LHCN-M2 (cell line): ENCODE data around the gene HDDC2. TPM values are rescaled to one million over a fixed set of nuclear protein-coding genes. Genes with fewer than 3 reads are reported as not detected.
"Not testable (repeated sequence)": the region's sequence is repeated elsewhere in the genome, so short reads cannot be mapped to it uniquely, and the experiment has no call there.

Experiments
- DNase-seq: peaks from one replicate; pipeline ENCODE4 v3.0.0-alpha.2; 2012; ENCODE audit warnings: low read depth
- total RNA-seq: library from RNA; depleted of rRNA; stranded (reverse); fragments of >200 nt; gene quantifications from 2 replicates; pipeline ENCODE4 v1.2.3, GENCODE V29; 2014

Gene HDDC2
- total RNA-seq, 1 experiment from 2014 or later, result 91.4 TPM

- peak; percentile 28 for DNase-seq
Measured at GRCh38 chr6:125307150-125307838, 5.5 kb upstream of the HDDC2 start.

- no peak for DNase-seq
Measured at GRCh38 chr6:125306756-125307149, 5.0 kb upstream of the HDDC2 start.

- no peak for DNase-seq
Measured at GRCh38 chr6:125304970-125305660, 3.3 kb upstream of the HDDC2 start.

DNA sequence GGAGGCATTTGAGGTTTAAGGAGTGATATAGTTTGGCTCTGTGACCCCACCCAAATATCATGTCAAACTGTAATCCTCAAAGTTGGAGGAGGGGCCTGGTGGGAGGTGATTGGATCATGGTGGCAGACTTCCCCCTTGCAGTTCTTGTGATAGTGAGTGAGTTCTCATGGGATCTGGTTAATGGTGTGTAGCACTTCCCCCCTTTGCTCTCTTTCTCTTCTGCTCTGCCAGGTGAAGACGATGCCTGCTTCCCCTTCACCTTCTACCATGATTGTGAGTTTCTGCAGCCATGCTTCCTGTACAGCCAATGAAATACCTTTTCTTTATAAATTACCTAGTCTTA is 1.7 kb upstream of the HDDC2 start:
- DNase-seq, result no peak

- DNase-seq, result peak; percentile 12
Measured at GRCh38 chr6:125302840-125303511, 1.2 kb upstream of the HDDC2 start.

DNA sequence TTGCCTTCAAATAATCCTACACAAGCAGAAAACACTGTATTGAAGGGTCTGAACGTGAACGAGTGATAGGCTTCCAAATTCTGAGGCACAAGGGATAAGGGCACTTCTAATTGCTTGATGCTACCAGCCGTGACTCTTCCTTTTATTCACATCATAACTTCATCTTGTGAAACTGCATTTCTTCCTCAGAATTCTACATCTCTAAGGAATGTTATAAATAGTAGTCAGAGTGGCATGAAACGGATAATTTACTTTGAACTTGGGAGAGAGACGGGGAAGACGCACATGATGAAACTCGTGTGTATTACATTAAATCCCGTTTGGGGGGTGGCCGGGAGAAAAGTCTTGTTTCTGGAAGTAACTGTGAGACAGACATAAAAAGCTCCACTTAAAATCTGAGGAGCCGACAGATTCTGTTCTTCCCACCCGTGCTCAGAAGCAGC is 754 bp downstream of the HDDC2 start:
- DNase-seq, result peak; percentile 9

GRCh38 chr6:125299257-125299656 is 2.5 kb downstream of the HDDC2 start:
- no peak for DNase-seq

GRCh38 chr6:125296471-125296870 is 5.3 kb downstream of the HDDC2 start:
- DNase-seq, result no peak

DNA sequence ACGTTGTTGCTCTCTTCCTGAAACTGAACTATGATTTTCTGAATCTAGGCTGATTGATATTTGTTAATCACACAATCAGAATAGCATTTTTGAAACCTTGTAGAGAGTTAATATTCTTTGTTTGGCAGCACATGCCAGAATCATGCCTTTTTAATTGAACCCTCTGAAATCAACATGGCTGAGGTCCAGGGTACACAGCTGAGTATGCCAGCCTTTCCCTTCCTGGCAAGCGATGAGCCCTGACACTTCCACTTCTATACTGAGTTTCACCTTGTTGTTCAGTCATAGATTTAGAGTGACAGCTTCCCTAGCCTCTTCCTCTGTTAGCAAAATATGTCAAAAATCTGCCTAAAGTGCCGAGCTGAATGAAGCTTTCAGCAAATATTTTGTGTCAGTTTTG is 6.8 kb downstream of the HDDC2 start:
- DNase-seq, result no peak

DNA sequence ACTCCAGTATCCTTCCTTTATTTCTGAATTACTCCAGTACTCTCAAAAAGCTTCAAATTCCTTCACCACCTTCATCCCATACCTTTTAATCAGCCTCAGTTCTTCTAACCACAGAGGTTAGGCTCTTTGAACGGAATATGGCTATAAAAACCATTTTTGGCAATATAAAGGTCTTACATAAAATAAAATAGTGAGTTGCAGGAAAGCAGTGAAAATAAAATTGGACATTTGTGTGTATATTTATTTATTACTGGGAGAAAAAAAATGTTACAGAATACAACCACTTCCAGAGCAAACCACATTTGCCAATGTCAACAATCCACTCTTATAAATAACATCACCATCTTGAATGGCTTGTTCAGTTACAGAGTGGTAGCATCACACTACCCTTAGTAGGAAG is 7.7 kb downstream of the HDDC2 start:
- DNase-seq, result no peak

GRCh38 chr6:125293587-125293986 is 8.2 kb downstream of the HDDC2 start:
- DNase-seq, result no peak

DNA sequence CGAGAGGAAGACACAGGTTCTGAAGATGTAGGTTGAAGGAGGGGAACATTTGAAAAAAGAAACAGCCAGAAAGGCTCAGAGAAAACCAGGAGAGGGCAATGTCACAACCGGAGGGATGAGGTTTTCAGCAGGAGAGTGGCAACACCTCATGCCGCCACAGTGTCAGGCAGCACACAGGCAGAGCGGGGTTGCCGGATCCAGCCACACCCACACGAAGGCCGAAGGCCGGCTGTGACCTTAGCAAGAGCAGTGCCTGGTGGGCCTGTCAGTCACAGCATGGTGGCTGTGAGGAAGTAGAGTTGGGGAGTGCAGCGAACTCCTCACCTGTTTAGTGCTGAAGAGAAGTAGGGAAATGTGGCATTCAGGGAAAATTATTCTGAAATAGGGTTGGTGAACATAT is 14.0 kb downstream of the HDDC2 start:
- no peak for DNase-seq

GRCh38 chr6:125285936-125286335 is 15.8 kb downstream of the HDDC2 start:
- no peak for DNase-seq

DNA sequence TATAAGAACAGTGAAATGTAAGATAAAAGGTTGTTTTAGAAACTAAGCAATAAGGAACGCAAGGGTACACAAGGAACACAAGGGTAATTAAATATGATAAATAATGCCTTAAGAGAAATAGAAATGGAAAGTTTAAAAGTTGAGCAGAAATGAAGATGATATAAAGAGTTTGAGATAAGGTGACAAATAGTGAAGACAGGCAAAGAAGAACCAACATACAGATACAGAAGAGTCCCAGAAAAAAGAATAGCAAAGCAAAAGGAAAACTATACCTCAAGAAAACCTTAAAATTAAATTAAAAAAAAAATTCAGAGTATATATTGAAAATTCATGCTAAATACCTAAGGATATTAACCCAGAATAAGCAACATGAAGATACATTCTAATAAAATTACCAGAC is 16.4 kb downstream of the HDDC2 start:
- DNase-seq, result no peak

GRCh38 chr6:125282470-125282869 is 19.3 kb downstream of the HDDC2 start:
- DNase-seq, result not testable (repeated sequence)

GRCh38 chr6:125280370-125281035 is 21.3 kb downstream of the HDDC2 start:
- not testable (repeated sequence) for DNase-seq

DNA sequence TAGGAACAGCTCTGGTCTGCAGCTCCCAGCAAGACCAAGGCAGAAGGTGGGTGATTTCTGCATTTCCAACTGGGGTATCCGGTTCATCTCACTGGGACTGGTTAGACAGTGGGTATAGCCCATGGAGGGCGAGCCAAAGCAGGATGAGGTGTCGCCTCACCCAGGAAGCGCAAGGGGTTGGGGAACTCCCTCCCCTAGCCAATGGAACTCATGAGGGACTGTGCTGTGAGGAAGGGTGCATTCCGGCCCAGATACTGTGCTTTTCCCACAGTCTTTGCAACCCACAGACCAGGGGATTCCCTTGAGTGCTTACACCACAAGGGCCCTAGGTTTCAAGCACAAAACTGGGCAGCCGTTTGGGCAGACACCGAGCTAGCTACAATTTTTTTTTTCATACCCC is 21.8 kb downstream of the HDDC2 start:
- no peak for DNase-seq

- DNase-seq, result no peak
Measured at GRCh38 chr6:125277838-125278237, 23.9 kb downstream of the HDDC2 start.

DNA sequence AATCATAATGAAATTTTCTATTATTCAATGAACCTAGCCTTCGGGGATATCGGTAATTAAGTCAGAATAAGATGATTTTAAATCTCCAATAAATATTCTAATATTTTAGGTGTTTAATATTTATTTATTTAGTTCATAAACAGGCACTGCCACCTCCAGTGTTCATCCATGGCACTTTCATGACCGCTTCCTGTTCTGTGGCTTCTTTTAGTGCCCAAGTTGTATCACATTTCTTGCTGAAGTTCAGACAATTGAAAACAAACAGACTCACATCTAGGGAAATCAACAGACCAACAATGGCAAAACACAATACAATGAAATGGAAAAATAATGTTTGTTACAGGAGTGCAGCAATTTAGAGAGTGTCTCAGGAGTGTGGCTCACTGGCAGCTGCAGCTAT is 26.0 kb downstream of the HDDC2 start:
- DNase-seq, result no peak

DNA sequence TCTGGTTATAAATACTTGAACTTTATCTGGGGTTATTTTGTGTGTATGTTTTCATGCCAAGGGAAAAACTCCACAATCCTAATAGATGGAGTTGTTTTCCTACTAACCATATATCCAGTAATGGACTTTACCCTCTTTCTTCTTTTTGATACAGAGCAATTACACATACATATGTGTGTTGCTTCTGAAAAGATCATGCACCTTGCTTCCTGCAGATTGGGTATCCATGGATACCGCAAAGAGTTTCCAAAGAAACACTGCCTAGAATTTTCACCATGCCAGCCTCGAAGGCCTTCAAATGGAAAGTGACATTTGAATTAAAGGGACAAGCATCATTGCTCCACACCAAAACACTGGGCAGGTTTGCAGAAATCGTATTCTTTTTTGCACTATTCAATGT is 26.8 kb downstream of the HDDC2 start:
- DNase-seq, result no peak

GRCh38 chr6:125273965-125274364 is 27.8 kb downstream of the HDDC2 start:
- peak; percentile 66 for DNase-seq

DNA sequence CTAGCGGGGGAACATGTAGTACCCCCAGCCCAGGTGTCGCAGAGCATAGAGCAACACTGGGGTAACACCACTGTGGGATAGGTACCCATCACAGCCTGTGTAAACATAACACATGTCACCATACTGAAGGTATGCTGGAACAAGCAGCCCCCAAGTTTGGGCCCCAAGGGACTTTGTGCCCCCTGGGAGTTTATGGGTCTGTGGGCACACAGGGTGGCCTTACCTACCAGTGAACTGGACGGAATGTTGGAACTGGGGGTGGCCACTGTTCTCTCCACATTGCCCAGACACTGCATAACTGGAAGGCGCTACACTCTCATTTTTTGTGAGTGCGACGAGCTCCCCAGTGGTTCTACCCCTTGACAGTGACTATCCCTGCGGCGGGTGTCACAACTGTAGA is 28.5 kb downstream of the HDDC2 start:
- no peak for DNase-seq
